Fibroblast of lung (primary cell): Measurements from ENCODE around the gene GABPB1. TPM values are rescaled to one million over a fixed set of nuclear protein-coding genes. Genes with fewer than 3 reads are reported as not detected.

Experiments
- DNase-seq, 2 donors: peaks; one replicate each; pipeline versions ENCODE4 v3.0.0 to v3.0.0-alpha.2; 2010; ENCODE audit warnings: low read depth in 2 of 2
- H2AFZ ChIP-seq: 2 replicates; pipeline ENCODE4 v1.5.1; 2012; ENCODE audit warnings: low read length, control low read depth, inconsistent platforms
- H3K27ac ChIP-seq: 2 replicates; pipeline ENCODE4 v1.5.1; 2011; ENCODE audit warnings: low read length, control low read depth; ENCODE audit not compliant: insufficient read depth
- H3K27me3 ChIP-seq: 2 replicates; pipeline ENCODE4 v1.5.1; 2011; ENCODE audit warnings: mild to moderate bottlenecking, low read length; ENCODE audit not compliant: control insufficient read depth, insufficient read depth
- H3K36me3 ChIP-seq: 2 replicates; pipeline ENCODE4 v1.5.1; 2011; ENCODE audit warnings: low read length; ENCODE audit not compliant: control insufficient read depth, insufficient read depth
- H3K4me1 ChIP-seq: 2 replicates; pipeline ENCODE4 v1.5.1; 2011; ENCODE audit warnings: low read length; ENCODE audit not compliant: control insufficient read depth, insufficient read depth; ENCODE audit errors: extremely low read depth
- H3K4me2 ChIP-seq: 2 replicates; pipeline ENCODE4 v1.5.1; 2011; ENCODE audit warnings: low read length, control low read depth; ENCODE audit not compliant: insufficient read depth; ENCODE audit errors: extremely low read depth
- H3K4me3 ChIP-seq, 4 experiments: fragments of 200-600 bp in 1 of 4; sonication (generic) in 1 of 4; replicated peaks in 1 of 4; 2 replicates each; pipeline ENCODE4 v1.5.1; 2011 to 2016; ENCODE audit warnings: low read length in 4 of 4, low read depth in 3 of 4, mild to moderate bottlenecking in 3 of 4, control low read depth in 2 of 4, inconsistent platforms in 1 of 4, mixed read lengths in 1 of 4; ENCODE audit not compliant: insufficient read depth in 1 of 4; ENCODE audit errors: control extremely low read depth in 1 of 4
- H3K79me2 ChIP-seq: 2 replicates; pipeline ENCODE4 v1.5.1; 2012; ENCODE audit warnings: mild to moderate bottlenecking, low read length, inconsistent platforms; ENCODE audit not compliant: control insufficient read depth, insufficient read depth
- H3K9ac ChIP-seq: 2 replicates; pipeline ENCODE4 v1.5.1; 2011; ENCODE audit warnings: mild to moderate bottlenecking, low read length, control low read depth; ENCODE audit not compliant: insufficient read depth
- H3K9me3 ChIP-seq: 2 replicates; pipeline ENCODE4 v1.5.1; 2012; ENCODE audit warnings: low read depth, low read length; ENCODE audit not compliant: control insufficient read depth, insufficient read depth
- H4K20me1 ChIP-seq: 2 replicates; pipeline ENCODE4 v1.5.1; 2011; ENCODE audit warnings: low read length; ENCODE audit not compliant: control insufficient read depth, insufficient read depth; ENCODE audit errors: extremely low read depth
- CTCF ChIP-seq, 2 donors: IDR thresholded peaks in 1 of 2; conservative IDR thresholded peaks in 1 of 2; 1 replicate in 1 of 2; 2 replicates in 1 of 2; pipeline ENCODE4 v1.5.1; 2011 to 2012; ENCODE audit warnings: low read length in 2 of 2, control low read depth in 1 of 2, inconsistent platforms in 1 of 2, low read depth in 1 of 2, mild to moderate bottlenecking in 1 of 2
- EZH2 ChIP-seq: IDR thresholded peaks from 2 replicates; pipeline ENCODE4 v1.5.1; 2012; ENCODE audit warnings: low read length, control low read depth, mild to moderate bottlenecking; ENCODE audit errors: missing control alignments
- polyA plus RNA-seq, 2 donors: library from polyadenylated mRNA; depleted of rRNA in 1 of 2; stranded (reverse) in 1 of 2; unstranded in 1 of 2; fragments of >200 nt; gene quantifications; 2 replicates each; pipeline ENCODE4 v1.2.1, GENCODE V29; 2011 to 2012; ENCODE audit warnings: missing spikeins in 1 of 2
- total RNA-seq: library from RNA; depleted of rRNA; stranded (reverse); fragments of >200 nt; gene quantifications from 2 replicates; pipeline ENCODE4 v1.2.1, GENCODE V29; 2014

The GABPB1 gene
- total and polyA plus RNA-seq, 2 donors (not counting 1 experiment from before 2014, with no cell fraction given): 25.4 to 40.1 TPM

- Histone ChIP-seq H3K9me3 (no peaks in the 10 kb centered on the region), H3K4me1 (no peaks in the 10 kb centered on the region), H2AFZ (no peak overlapping the region), H3K4me2 (no peak overlapping the region), H3K27me3 (peaks cover 3% of the 10 kb centered on the region), H4K20me1 (no peaks in the 10 kb centered on the region), H3K27ac (no peak overlapping the region), H3K9ac (no peak overlapping the region), H3K79me2 (no peaks in the 10 kb centered on the region), H3K36me3 (no peaks in the 10 kb centered on the region), H3K4me3 (no peak overlapping the region)
- no peak for DNase-seq
- TF ChIP-seq EZH2 (no peak), CTCF (conservative IDR thresholded peaks at IDR 0.05 in 1 of 2, IDR thresholded peaks at IDR 0.05 in 1 of 2; ENCODE audit: low read depth in 1 of 2, low read length in 2 of 2) (no peak)
Observed at GRCh38 chr15:50262533-50262932, 92.5 kb downstream of the GABPB1 start.

- no peaks in the 10 kb centered on the region for H3K9me3 ChIP-seq
- H3K27me3 ChIP-seq: peaks cover 3% of the 10 kb centered on the region
- peaks cover under 1% of the 10 kb centered on the region for H3K4me1 ChIP-seq
- H3K4me2 ChIP-seq: no peak overlapping the region
- no peak overlapping the region for H2AFZ ChIP-seq
- no peak overlapping the region for H3K9ac ChIP-seq
- DNase-seq: no peak
- H3K4me3 ChIP-seq: no peak overlapping the region
- H4K20me1 ChIP-seq: no peaks in the 10 kb centered on the region
- no peak overlapping the region for H3K27ac ChIP-seq
- no peaks in the 10 kb centered on the region for H3K36me3 ChIP-seq
- no peaks in the 10 kb centered on the region for H3K79me2 ChIP-seq
- TF ChIP-seq CTCF (conservative IDR thresholded peaks at IDR 0.05 in 1 of 2, IDR thresholded peaks at IDR 0.05 in 1 of 2; ENCODE audit: low read depth in 1 of 2, low read length in 2 of 2) (no peak), EZH2 (no peak)
Observed at GRCh38 chr15:50261981-50262380, 93.0 kb downstream of the GABPB1 start.

GRCh38 chr15:50260969-50261496 lies 94.0 kb downstream of the GABPB1 start:
- Histone ChIP-seq H3K36me3 (no peaks in the 10 kb centered on the region), H3K4me1 (peaks cover 2% of the 10 kb centered on the region), H3K27me3 (peaks cover 3% of the 10 kb centered on the region), H2AFZ (no peak overlapping the region), H3K4me2 (no peak overlapping the region), H3K4me3 (no peak overlapping the region), H4K20me1 (no peaks in the 10 kb centered on the region), H3K9ac (no peak overlapping the region), H3K9me3 (no peaks in the 10 kb centered on the region), H3K27ac (no peak overlapping the region), H3K79me2 (no peaks in the 10 kb centered on the region)
- peak in 1 of 2 donors; percentile 20 for DNase-seq
- TF ChIP-seq EZH2: no peak
- no peak for TF ChIP-seq CTCF (conservative IDR thresholded peaks at IDR 0.05 in 1 of 2, IDR thresholded peaks at IDR 0.05 in 1 of 2; ENCODE audit: low read depth in 1 of 2, low read length in 2 of 2)
